ENCODE data around the gene CTNNA3. TPM values are rescaled to one million over a fixed set of nuclear protein-coding genes. Genes with fewer than 3 reads are reported as not detected.

CTNNA3 gene
- total and polyA plus RNA-seq, 5 donors from 2014 or later = not detected

DNA sequence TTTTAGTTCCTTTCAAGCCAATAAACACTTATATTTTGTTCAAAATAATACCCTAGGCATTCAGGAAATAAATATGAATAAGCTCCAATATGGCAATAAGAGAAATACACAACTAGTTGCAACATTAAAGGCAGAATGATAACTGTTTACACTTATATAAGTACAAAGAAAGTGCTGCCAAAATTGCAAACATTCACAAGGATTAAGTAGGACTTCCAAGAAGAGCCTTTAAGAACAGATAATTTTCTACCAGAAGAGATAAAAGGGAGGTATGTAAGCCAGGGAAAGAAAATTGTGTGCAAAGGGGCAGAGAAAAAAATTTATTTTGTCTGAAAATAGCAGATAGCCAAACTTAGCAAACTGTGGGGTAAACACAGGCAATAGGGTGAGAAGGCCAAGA, 83.8 kb downstream of the CTNNA3 start:
- peaks cover 23% of the 10 kb centered on the region for H3K4me1 ChIP-seq (ENCODE audit: control insufficient read depth, insufficient read depth, low read length, poor library complexity, severe bottlenecking)
- peaks cover 0 to 1% (median 0%) of the 10 kb centered on the region in 7 donors for H3K9me3 Mint-ChIP-seq
- peak overlapping the region; percentile 5 for H3K27ac ChIP-seq (ENCODE audit: insufficient read depth, low read length, poor library complexity, severe bottlenecking)
- peaks cover 21% of the 10 kb centered on the region for H3K27me3 Mint-ChIP-seq
- peak overlapping the region; percentile 20 to 68 (median 63) for H3K27ac Mint-ChIP-seq
- peak overlapping the region; percentile 39 for H3K4me3 ChIP-seq (ENCODE audit: low read depth, low read length)
- H3K4me1 Mint-ChIP-seq = peaks cover 17 to 30% (median 23%) of the 10 kb centered on the region in 4 donors
- H3K36me3 Mint-ChIP-seq = no peaks in the 10 kb centered on the region
- H3K36me3 ChIP-seq (ENCODE audit: control insufficient read depth, insufficient read depth, low read length) = no peaks in the 10 kb centered on the region
- H3K9me3 ChIP-seq (ENCODE audit: control insufficient read depth in 2 of 2, low read length in 2 of 2) = no peaks in the 10 kb centered on the region
- H3K27me3 ChIP-seq (ENCODE audit: control insufficient read depth, insufficient read depth, low read length) = peaks cover 5% of the 10 kb centered on the region
- DNase-seq = no peak
- ATAC-seq (ENCODE audit: low read depth in 2 of 2) = no peak
- H3K4me3 Mint-ChIP-seq = peak overlapping the region in 2 of 4 donors; percentile 8 to 80

DNA sequence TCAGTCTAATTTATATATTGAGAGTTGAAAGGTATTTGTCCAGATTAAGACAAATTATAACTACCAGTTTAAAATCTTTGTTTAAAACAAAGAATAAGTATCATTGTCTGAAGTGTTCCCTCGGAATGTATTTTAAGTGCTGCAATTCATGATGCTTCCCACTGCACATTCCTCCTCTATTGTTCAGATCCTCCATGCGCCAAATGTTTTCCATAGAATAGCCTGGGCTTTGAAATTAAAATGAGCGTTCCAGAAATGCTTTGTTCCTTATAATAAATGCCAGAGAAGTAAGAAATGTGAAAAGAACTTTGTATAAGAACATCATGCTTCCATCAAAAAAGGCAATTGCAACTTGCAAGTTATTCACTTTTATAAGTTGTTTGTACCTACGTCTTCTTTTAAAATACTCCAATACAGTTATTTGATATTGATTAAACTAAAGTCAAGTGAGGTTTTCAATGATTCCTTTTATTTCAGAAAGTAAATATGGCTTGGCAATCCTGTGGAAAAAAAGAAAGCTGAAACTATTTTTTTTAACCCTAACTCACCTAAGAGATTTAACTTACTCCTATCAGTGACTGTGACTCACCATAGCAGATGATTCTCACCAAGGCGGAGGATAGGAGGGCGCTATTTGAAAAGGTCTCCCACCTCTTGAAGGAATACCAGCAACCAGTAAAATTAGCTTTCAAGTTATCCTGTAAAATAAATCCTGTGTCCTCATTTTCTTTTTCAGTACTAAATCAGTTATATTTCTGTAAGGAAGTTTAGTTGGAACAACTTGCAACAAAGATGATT, 85.8 kb downstream of the CTNNA3 start:
- Histone ChIP-seq H3K9me3 (ENCODE audit: control insufficient read depth in 2 of 2, low read length in 2 of 2) (no peaks in the 10 kb centered on the region), H3K4me3 (ENCODE audit: low read depth, low read length) (no peak overlapping the region), H3K27ac (ENCODE audit: insufficient read depth, low read length, poor library complexity, severe bottlenecking) (no peak overlapping the region), H3K36me3 (ENCODE audit: control insufficient read depth, insufficient read depth, low read length) (no peaks in the 10 kb centered on the region), H3K4me1 (ENCODE audit: control insufficient read depth, insufficient read depth, low read length, poor library complexity, severe bottlenecking) (peaks cover 23% of the 10 kb centered on the region), H3K27me3 (ENCODE audit: control insufficient read depth, insufficient read depth, low read length) (no peaks in the 10 kb centered on the region)
- Mint-ChIP-seq H3K9me3 (no peaks in the 10 kb centered on the region), H3K4me1 (peaks cover 17 to 30% (median 23%) of the 10 kb centered on the region in 4 donors), H3K27me3 (peaks cover 15% of the 10 kb centered on the region), H3K36me3 (no peaks in the 10 kb centered on the region), H3K27ac (no peak overlapping the region), H3K4me3 (no peak overlapping the region)
- no peak for DNase-seq
- no peak for ATAC-seq (ENCODE audit: low read depth in 2 of 2)

DNA sequence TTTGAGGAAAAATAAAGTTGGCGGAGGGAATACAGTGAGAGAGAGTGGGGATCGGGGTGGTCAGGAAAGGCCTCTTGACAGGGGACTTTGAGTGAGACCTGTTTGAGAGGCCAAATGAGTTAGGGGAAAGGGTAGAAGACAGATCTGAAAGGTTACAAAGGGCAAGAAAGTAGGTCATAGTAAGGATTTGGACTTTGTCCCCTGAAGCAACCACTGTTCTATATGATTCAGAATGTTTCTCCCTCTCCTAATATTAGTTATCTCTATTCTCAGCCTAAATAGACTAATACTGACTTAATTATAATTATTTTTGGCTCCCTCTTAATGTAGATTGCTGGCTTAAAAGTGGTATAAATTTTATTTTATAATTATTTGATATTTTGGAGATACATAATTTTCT, 88.0 kb downstream of the CTNNA3 start:
- no peak overlapping the region for H3K4me3 ChIP-seq (ENCODE audit: low read depth, low read length)
- no peaks in the 10 kb centered on the region for H3K9me3 ChIP-seq (ENCODE audit: control insufficient read depth in 2 of 2, low read length in 2 of 2)
- Mint-ChIP-seq H3K36me3 (no peaks in the 10 kb centered on the region), H3K27me3 (peaks cover 19% of the 10 kb centered on the region), H3K9me3 (no peaks in the 10 kb centered on the region), H3K27ac (no peak overlapping the region), H3K4me1 (peaks cover 10 to 21% (median 14%) of the 10 kb centered on the region in 4 donors), H3K4me3 (no peak overlapping the region)
- no peak overlapping the region for H3K27ac ChIP-seq (ENCODE audit: insufficient read depth, low read length, poor library complexity, severe bottlenecking)
- no peaks in the 10 kb centered on the region for H3K36me3 ChIP-seq (ENCODE audit: control insufficient read depth, insufficient read depth, low read length)
- H3K27me3 ChIP-seq (ENCODE audit: control insufficient read depth, insufficient read depth, low read length) = no peaks in the 10 kb centered on the region
- H3K4me1 ChIP-seq (ENCODE audit: control insufficient read depth, insufficient read depth, low read length, poor library complexity, severe bottlenecking) = peaks cover 14% of the 10 kb centered on the region
- no peak for ATAC-seq (ENCODE audit: low read depth in 2 of 2)
- no peak for DNase-seq

- DNase-seq (no peak), ATAC-seq (ENCODE audit: low read depth in 2 of 2) (no peak)
- Mint-ChIP-seq H3K36me3 (no peaks in the 10 kb centered on the region), H3K4me3 (no peak overlapping the region), H3K27ac (no peak overlapping the region), H3K27me3 (peaks cover 13% of the 10 kb centered on the region), H3K9me3 (no peaks in the 10 kb centered on the region), H3K4me1 (peaks cover 5 to 16% (median 9%) of the 10 kb centered on the region in 4 donors)
- H3K4me3 ChIP-seq (ENCODE audit: low read depth, low read length) = no peak overlapping the region
- peaks cover 9% of the 10 kb centered on the region for H3K4me1 ChIP-seq (ENCODE audit: control insufficient read depth, insufficient read depth, low read length, poor library complexity, severe bottlenecking)
- no peak overlapping the region for H3K27ac ChIP-seq (ENCODE audit: insufficient read depth, low read length, poor library complexity, severe bottlenecking)
- no peaks in the 10 kb centered on the region for H3K36me3 ChIP-seq (ENCODE audit: control insufficient read depth, insufficient read depth, low read length)
- no peaks in the 10 kb centered on the region for H3K9me3 ChIP-seq (ENCODE audit: control insufficient read depth in 2 of 2, low read length in 2 of 2)
- no peaks in the 10 kb centered on the region for H3K27me3 ChIP-seq (ENCODE audit: control insufficient read depth, insufficient read depth, low read length)
Measured at GRCh38 chr10:67607472-67607871, 88.5 kb downstream of the CTNNA3 start.

- no peak overlapping the region for H3K27ac Mint-ChIP-seq
- H3K36me3 Mint-ChIP-seq = no peaks in the 10 kb centered on the region
- H3K4me3 ChIP-seq (ENCODE audit: low read depth, low read length) = no peak overlapping the region
- no peak for DNase-seq
- peaks cover 0 to 7% (median 3%) of the 10 kb centered on the region in 4 donors for H3K4me1 Mint-ChIP-seq
- H3K27me3 ChIP-seq (ENCODE audit: control insufficient read depth, insufficient read depth, low read length) = no peaks in the 10 kb centered on the region
- H3K36me3 ChIP-seq (ENCODE audit: control insufficient read depth, insufficient read depth, low read length) = no peaks in the 10 kb centered on the region
- H3K9me3 ChIP-seq (ENCODE audit: control insufficient read depth in 2 of 2, low read length in 2 of 2) = no peaks in the 10 kb centered on the region
- no peaks in the 10 kb centered on the region for H3K9me3 Mint-ChIP-seq
- no peaks in the 10 kb centered on the region for H3K4me1 ChIP-seq (ENCODE audit: control insufficient read depth, insufficient read depth, low read length, poor library complexity, severe bottlenecking)
- no peak overlapping the region for H3K4me3 Mint-ChIP-seq
- peaks cover 13% of the 10 kb centered on the region for H3K27me3 Mint-ChIP-seq
- no peak for ATAC-seq (ENCODE audit: low read depth in 2 of 2)
- no peak overlapping the region for H3K27ac ChIP-seq (ENCODE audit: insufficient read depth, low read length, poor library complexity, severe bottlenecking)
Measured at GRCh38 chr10:67606572-67606971, 89.4 kb downstream of the CTNNA3 start.

- peaks cover 16% of the 10 kb centered on the region for H3K27me3 Mint-ChIP-seq
- no peaks in the 10 kb centered on the region for H3K27me3 ChIP-seq (ENCODE audit: control insufficient read depth, insufficient read depth, low read length)
- DNase-seq = no peak
- H3K36me3 ChIP-seq (ENCODE audit: control insufficient read depth, insufficient read depth, low read length) = no peaks in the 10 kb centered on the region
- no peaks in the 10 kb centered on the region for H3K36me3 Mint-ChIP-seq
- H3K9me3 Mint-ChIP-seq = peaks cover 0 to 2% (median 0%) of the 10 kb centered on the region in 7 donors
- H3K4me3 ChIP-seq (ENCODE audit: low read depth, low read length) = no peak overlapping the region
- H3K4me3 Mint-ChIP-seq = no peak overlapping the region
- no peak overlapping the region for H3K27ac ChIP-seq (ENCODE audit: insufficient read depth, low read length, poor library complexity, severe bottlenecking)
- no peaks in the 10 kb centered on the region for H3K9me3 ChIP-seq (ENCODE audit: control insufficient read depth in 2 of 2, low read length in 2 of 2)
- no peak overlapping the region for H3K27ac Mint-ChIP-seq
- H3K4me1 Mint-ChIP-seq = no peaks in the 10 kb centered on the region
- no peak for ATAC-seq (ENCODE audit: low read depth in 2 of 2)
- H3K4me1 ChIP-seq (ENCODE audit: control insufficient read depth, insufficient read depth, low read length, poor library complexity, severe bottlenecking) = no peaks in the 10 kb centered on the region
Measured at GRCh38 chr10:67603701-67604100, 92.3 kb downstream of the CTNNA3 start.

- DNase-seq = no peak
- H3K27me3 ChIP-seq (ENCODE audit: control insufficient read depth, insufficient read depth, low read length) = peaks cover 2% of the 10 kb centered on the region
- no peaks in the 10 kb centered on the region for H3K9me3 ChIP-seq (ENCODE audit: control insufficient read depth in 2 of 2, low read length in 2 of 2)
- H3K9me3 Mint-ChIP-seq = peaks cover 0 to 2% (median 0%) of the 10 kb centered on the region in 7 donors
- no peak overlapping the region for H3K4me3 Mint-ChIP-seq
- H3K4me1 Mint-ChIP-seq = no peaks in the 10 kb centered on the region
- H3K27me3 Mint-ChIP-seq = peaks cover 16% of the 10 kb centered on the region
- ATAC-seq (ENCODE audit: low read depth in 2 of 2) = no peak
- H3K27ac Mint-ChIP-seq = no peak overlapping the region
- H3K4me3 ChIP-seq (ENCODE audit: low read depth, low read length) = no peak overlapping the region
- no peaks in the 10 kb centered on the region for H3K4me1 ChIP-seq (ENCODE audit: control insufficient read depth, insufficient read depth, low read length, poor library complexity, severe bottlenecking)
- no peaks in the 10 kb centered on the region for H3K36me3 Mint-ChIP-seq
- H3K27ac ChIP-seq (ENCODE audit: insufficient read depth, low read length, poor library complexity, severe bottlenecking) = no peak overlapping the region
- no peaks in the 10 kb centered on the region for H3K36me3 ChIP-seq (ENCODE audit: control insufficient read depth, insufficient read depth, low read length)
Measured at GRCh38 chr10:67603086-67603485, 92.9 kb downstream of the CTNNA3 start.
